PC-3 (cell line): ENCODE measurements around the gene TACC2.

Source experiments
- CTCF ChIP-seq: fragments of 300-600 bp; sonication (generic); conservative IDR thresholded peaks from 2 replicates; pipeline ENCODE4 v1.5.1; 2017; ENCODE audit warnings: antibody characterized with exemption, low read depth, mild to moderate bottlenecking, low read length
- EZH2 ChIP-seq: fragments of 300-600 bp; sonication (generic); IDR thresholded peaks from one replicate; pipeline ENCODE4 v1.6.1; 2017; ENCODE audit warnings: antibody characterized with exemption, mild to moderate bottlenecking, low read length; ENCODE audit not compliant: unreplicated experiment

GRCh38 chr10:122224159-122224558 lies 235.2 kb downstream of the TACC2 start:
- TF ChIP-seq CTCF: no peak
- TF ChIP-seq EZH2: no peak
